Testis (tissue), 3 donors: Measurements from ENCODE around the gene RXFP1. TPM values are rescaled to one million over a fixed set of nuclear protein-coding genes. Genes with fewer than 3 reads are reported as not detected.

Source experiments
- DNase-seq: peaks from one replicate; pipeline ENCODE4 v3.0.0-alpha.2; 2019
- H3K27ac ChIP-seq, 2 donors: fragments of 200-600 bp; sonication (generic); one replicate each; pipeline ENCODE4 v1.5.1; 2019
- H3K27me3 ChIP-seq: fragments of 200-600 bp; sonication (generic); one replicate; pipeline ENCODE4 v1.5.1; 2019
- H3K36me3 ChIP-seq: fragments of 200-600 bp; sonication (generic); one replicate; pipeline ENCODE4 v1.5.1; 2017; ENCODE audit warnings: low read depth; ENCODE audit errors: missing control alignments
- H3K4me1 ChIP-seq: fragments of 200-600 bp; sonication (generic); one replicate; pipeline ENCODE4 v1.5.1; 2019
- H3K4me3 ChIP-seq, 2 donors: fragments of 200-600 bp; sonication (generic); one replicate each; pipeline ENCODE4 v1.5.1; 2017 to 2019
- H3K9me3 ChIP-seq: fragments of 200-600 bp; sonication (generic); one replicate; pipeline ENCODE4 v1.5.1; 2017
- CTCF ChIP-seq, 3 experiments: fragments of 450-650 bp in 2 of 3; fragments of 200-600 bp in 1 of 3; sonication (generic) in 1 of 3; IDR thresholded peaks; one replicate each; pipeline ENCODE4 v1.5.1; 2016 to 2019; ENCODE audit warnings: antibody characterized with exemption in 3 of 3, mild to moderate bottlenecking in 2 of 3, moderate library complexity in 1 of 3
- POLR2A ChIP-seq: fragments of 450-650 bp; IDR thresholded peaks from one replicate; pipeline ENCODE4 v1.6.1; 2017; ENCODE audit warnings: antibody characterized with exemption, mild to moderate bottlenecking, moderate library complexity
- WGBS, 2 donors: methylation state at CpG; one replicate each; pipeline ENCODE4 v1.1.5; 2018; 5-methylcytosine and 5-hydroxymethylcytosine counted together
- intact Hi-C: fragments of 100-400 bp; cut with DNase I; formaldehyde crosslinking; loops from one replicate; pipeline ENCODE4 v1.15.1; 2023; ENCODE audit warnings: low total_unique reads
- polyA plus RNA-seq: library from polyadenylated mRNA; stranded (reverse); fragments of 350-450 nt; fragmentation: Illumina TruSeq; extraction: RNeasy Lipid Tissue Mini Kit (QIAGEN cat#74804); gene quantifications from one replicate; pipeline ENCODE4 v1.2.3, GENCODE V29; 2014; ENCODE audit warnings: low read depth, low replicate concordance; ENCODE audit not compliant: insufficient read depth
- total RNA-seq, 2 donors: library from RNA; depleted of rRNA; stranded (reverse); fragments of >200 nt; gene quantifications; one replicate each; pipeline ENCODE4 v1.2.3, GENCODE V29; 2016

RXFP1 gene
- total and polyA plus RNA-seq, 3 donors from 2014 or later: 0.26 to 2.1 (median 0.81) TPM

- WGBS, 2 donors: 61 to 66% methylated on average over 6 of the region's 6 CpGs
- Histone ChIP-seq H3K9me3 (no peaks in the 10 kb centered on the region), H3K4me3 (no peak overlapping the region), H3K36me3 (no peaks in the 10 kb centered on the region), H3K27ac (no peak overlapping the region), H3K4me1 (no peaks in the 10 kb centered on the region), H3K27me3 (no peaks in the 10 kb centered on the region)
- DNase-seq: no peak
- TF ChIP-seq POLR2A (no peak), CTCF (IDR thresholded peaks at IDR 0.05) (no peak)
- intact Hi-C loops: no loop called here
These were observed 11.0 kb downstream of the RXFP1 start for GRCh38 chr4:158532556-158533231.

GRCh38 chr4:158534727-158535126 lies 13.0 kb downstream of the RXFP1 start:
- intact Hi-C loops: no loop called here
- Histone ChIP-seq H3K36me3 (no peaks in the 10 kb centered on the region), H3K27me3 (no peaks in the 10 kb centered on the region), H3K4me3 (no peak overlapping the region), H3K9me3 (no peaks in the 10 kb centered on the region), H3K4me1 (no peaks in the 10 kb centered on the region), H3K27ac (no peak overlapping the region)
- DNase-seq: no peak
- no peak for TF ChIP-seq POLR2A
- no peak for TF ChIP-seq CTCF (IDR thresholded peaks at IDR 0.05)
- WGBS, 2 donors: 88 to 90% methylated on average over 3 of the region's 3 CpGs

- Histone ChIP-seq H3K27me3 (no peaks in the 10 kb centered on the region), H3K36me3 (no peaks in the 10 kb centered on the region), H3K4me3 (no peak overlapping the region), H3K4me1 (no peaks in the 10 kb centered on the region), H3K9me3 (no peaks in the 10 kb centered on the region), H3K27ac (no peak overlapping the region)
- TF ChIP-seq CTCF (IDR thresholded peaks at IDR 0.05): no peak
- TF ChIP-seq POLR2A: no peak
- WGBS, 2 donors: 87% methylated on average over 4 of the region's 4 CpGs
- no peak for DNase-seq
- intact Hi-C loops: no loop called here
These were observed 13.5 kb downstream of the RXFP1 start for GRCh38 chr4:158535130-158535614.

GRCh38 chr4:158536833-158537232 lies 15.2 kb downstream of the RXFP1 start:
- intact Hi-C loops: no loop called here
- no peaks in the 10 kb centered on the region for H3K36me3 ChIP-seq
- no peak overlapping the region for H3K4me3 ChIP-seq
- 94% methylated on average over 3 of the region's 3 CpGs for WGBS, 2 donors
- no peaks in the 10 kb centered on the region for H3K27me3 ChIP-seq
- H3K27ac ChIP-seq: no peak overlapping the region
- no peaks in the 10 kb centered on the region for H3K9me3 ChIP-seq
- H3K4me1 ChIP-seq: no peaks in the 10 kb centered on the region
- TF ChIP-seq POLR2A (no peak), CTCF (IDR thresholded peaks at IDR 0.05) (no peak)
- no peak for DNase-seq

- intact Hi-C loops: no loop called here
- no peak for DNase-seq
- WGBS, 2 donors: 60 to 72% methylated on average over 4 of the region's 4 CpGs
These were observed 16.5 kb downstream of the RXFP1 start for GRCh38 chr4:158538176-158538575.

More at GRCh38 chr4:158538176-158538575, 16.5 kb downstream of the RXFP1 start:
- Histone ChIP-seq H3K27ac (no peak overlapping the region), H3K4me1 (no peaks in the 10 kb centered on the region), H3K27me3 (no peaks in the 10 kb centered on the region), H3K36me3 (no peaks in the 10 kb centered on the region), H3K9me3 (no peaks in the 10 kb centered on the region), H3K4me3 (no peak overlapping the region)
- TF ChIP-seq CTCF (IDR thresholded peaks at IDR 0.05) (no peak), POLR2A (no peak)
